H9 (cell line): ENCODE data around the gene IGSF11. TPM values are rescaled to one million over a fixed set of nuclear protein-coding genes. Genes with fewer than 3 reads are reported as not detected.
"Not testable (repeated sequence)": the region's sequence is repeated elsewhere in the genome, so short reads cannot be mapped to it uniquely, and the experiment has no call there.

Experiments used
- DNase-seq: peaks from one replicate; pipeline ENCODE4 v3.0.0-alpha.2; 2017
- H2AFZ ChIP-seq: one replicate; pipeline ENCODE4 v1.6.1; 2013; ENCODE audit warnings: mild to moderate bottlenecking, low read length, control low read depth, moderate library complexity
- H2AK5ac ChIP-seq: 2 replicates; pipeline ENCODE4 v1.6.1; 2013; ENCODE audit warnings: low read length, control low read depth, mixed read lengths; ENCODE audit not compliant: insufficient read length
- H2BK120ac ChIP-seq: one replicate; pipeline ENCODE4 v1.6.1; 2013; ENCODE audit warnings: low read depth, mild to moderate bottlenecking, low read length, control low read depth, inconsistent platforms; ENCODE audit not compliant: poor library complexity, severe bottlenecking
- H2BK12ac ChIP-seq: 2 replicates; pipeline ENCODE4 v1.6.1; 2013; ENCODE audit warnings: low read length, control low read depth, mixed read lengths, low read depth; ENCODE audit not compliant: insufficient read length
- H2BK15ac ChIP-seq: 2 replicates; pipeline ENCODE4 v1.6.1; 2013; ENCODE audit warnings: low read depth, low read length, control low read depth
- H2BK20ac ChIP-seq: one replicate; pipeline ENCODE4 v1.6.1; 2013; ENCODE audit warnings: low read depth, mild to moderate bottlenecking, low read length, control low read depth, inconsistent platforms; ENCODE audit not compliant: poor library complexity, severe bottlenecking
- H2BK5ac ChIP-seq: 2 replicates; pipeline ENCODE4 v1.6.1; 2013; ENCODE audit warnings: low read length, control low read depth, mixed read lengths; ENCODE audit not compliant: insufficient read length
- H3K14ac ChIP-seq: 2 replicates; pipeline ENCODE4 v1.6.1; 2013; ENCODE audit warnings: low read length, control low read depth; ENCODE audit not compliant: insufficient read depth
- H3K18ac ChIP-seq: 2 replicates; pipeline ENCODE4 v1.6.1; 2013; ENCODE audit warnings: low read depth, mild to moderate bottlenecking, mixed read lengths, low read length, control low read depth; ENCODE audit not compliant: insufficient read length
- H3K23ac ChIP-seq: 2 replicates; pipeline ENCODE4 v1.6.1; 2013; ENCODE audit warnings: low read length, control low read depth, mixed read lengths, low read depth; ENCODE audit not compliant: insufficient read length
- H3K23me2 ChIP-seq: 2 replicates; pipeline ENCODE4 v1.6.1; 2013; ENCODE audit warnings: low read depth, mild to moderate bottlenecking, mixed read lengths, low read length, control low read depth; ENCODE audit not compliant: insufficient read length, poor library complexity, severe bottlenecking
- H3K27ac ChIP-seq: 2 replicates; pipeline ENCODE4 v1.5.1; 2013; ENCODE audit warnings: low read length, control low read depth, mixed read lengths, low read depth; ENCODE audit not compliant: insufficient read length
- H3K27me3 ChIP-seq: 2 replicates; pipeline ENCODE4 v1.6.1; 2013; ENCODE audit warnings: low read length, control low read depth, inconsistent platforms; ENCODE audit not compliant: insufficient read depth
- H3K4ac ChIP-seq: 2 replicates; pipeline ENCODE4 v1.6.1; 2013; ENCODE audit warnings: low read depth, mild to moderate bottlenecking, control low read depth, inconsistent platforms, low read length, moderate library complexity
- H3K4me1 ChIP-seq: 2 replicates; pipeline ENCODE4 v1.6.1; 2013; ENCODE audit warnings: low read length, control low read depth, inconsistent platforms; ENCODE audit not compliant: insufficient read depth
- H3K4me2 ChIP-seq: 2 replicates; pipeline ENCODE4 v1.6.1; 2013; ENCODE audit warnings: low read length, control low read depth, mixed read lengths; ENCODE audit not compliant: insufficient read length, insufficient read depth
- H3K56ac ChIP-seq: 2 replicates; pipeline ENCODE4 v1.6.1; 2013; ENCODE audit warnings: low read depth, mild to moderate bottlenecking, mixed read lengths, low read length, control low read depth; ENCODE audit not compliant: insufficient read length
- H3K79me1 ChIP-seq: 2 replicates; pipeline ENCODE4 v1.6.1; 2013; ENCODE audit warnings: low read depth, mild to moderate bottlenecking, moderate library complexity, low read length, control low read depth, inconsistent platforms; ENCODE audit not compliant: insufficient read depth, poor library complexity, severe bottlenecking
- H3K79me2 ChIP-seq: 2 replicates; pipeline ENCODE4 v1.6.1; 2013; ENCODE audit warnings: low read length, control low read depth, inconsistent platforms; ENCODE audit not compliant: insufficient read depth
- H3K9ac ChIP-seq: 2 replicates; pipeline ENCODE4 v1.6.1; 2013; ENCODE audit warnings: low read length, control low read depth, mixed read lengths; ENCODE audit not compliant: insufficient read length; ENCODE audit errors: extremely low read depth
- H3K9me3 ChIP-seq: one replicate; pipeline ENCODE4 v1.6.1; 2013; ENCODE audit warnings: low read depth, low read length, inconsistent platforms; ENCODE audit not compliant: control insufficient read depth
- H3T11ph ChIP-seq: one replicate; pipeline ENCODE4 v1.6.1; 2013; ENCODE audit warnings: mild to moderate bottlenecking, low read length, control low read depth, inconsistent platforms
- H4K20me1 ChIP-seq: one replicate; pipeline ENCODE4 v1.6.1; 2013; ENCODE audit not compliant: control insufficient read depth, insufficient read length, insufficient read depth
- H4K5ac ChIP-seq: 2 replicates; pipeline ENCODE4 v1.6.1; 2013; ENCODE audit warnings: low read depth, mild to moderate bottlenecking, mixed read lengths, low read length, control low read depth; ENCODE audit not compliant: insufficient read length
- H4K8ac ChIP-seq: replicated peaks from 2 replicates; pipeline ENCODE4 v1.6.1; 2013; ENCODE audit warnings: low read length, control low read depth, mixed read lengths, low read depth; ENCODE audit not compliant: insufficient read length
- H4K91ac ChIP-seq: 2 replicates; pipeline ENCODE4 v1.6.1; 2013; ENCODE audit warnings: low read depth, mild to moderate bottlenecking, moderate library complexity, mixed read lengths, low read length, control low read depth; ENCODE audit not compliant: insufficient read length
- H3K27ac Mint-ChIP-seq, 3 experiments: 2 replicates in 2 of 3; 3 replicates in 1 of 3; pipeline ENCODE4 v1.8.0; 2020 to 2021; ENCODE audit warnings: mixed read lengths in 3 of 3, mild to moderate bottlenecking in 1 of 3, moderate library complexity in 1 of 3
- H3K27me3 Mint-ChIP-seq: 2 replicates; pipeline ENCODE4 v1.8.0; 2021; ENCODE audit warnings: low read depth, mild to moderate bottlenecking, moderate library complexity, mixed read lengths
- H3K36me3 Mint-ChIP-seq, 3 experiments: 2 replicates in 2 of 3; 3 replicates in 1 of 3; pipeline ENCODE4 v1.8.0; 2020 to 2021; ENCODE audit warnings: low read depth in 3 of 3, mixed read lengths in 3 of 3; ENCODE audit not compliant: insufficient read depth in 1 of 3
- H3K4me1 Mint-ChIP-seq, 2 experiments: 2 replicates each; pipeline ENCODE4 v1.8.0; 2020; ENCODE audit warnings: mixed read lengths in 2 of 2
- H3K4me3 Mint-ChIP-seq, 2 experiments: 2 replicates in 1 of 2; 3 replicates in 1 of 2; pipeline ENCODE4 v1.8.0; 2020 to 2021; ENCODE audit warnings: mild to moderate bottlenecking in 2 of 2, mixed read lengths in 2 of 2, moderate library complexity in 1 of 2
- H3K9me3 Mint-ChIP-seq, 2 experiments: 2 replicates in 1 of 2; 3 replicates in 1 of 2; pipeline ENCODE4 v1.8.0; 2020; ENCODE audit warnings: mild to moderate bottlenecking in 2 of 2, mixed read lengths in 2 of 2, moderate library complexity in 1 of 2
- CTCF ChIP-seq: fragments of 200-600 bp; sonication (generic); conservative IDR thresholded peaks from 3 replicates; pipeline ENCODE4 v1.8.0; 2021; ENCODE audit warnings: antibody characterized with exemption, mild to moderate bottlenecking
- WGBS: extraction: QIAGEN DNeasy Blood & Tissue Kit; methylation state at CpG from one replicate; pipeline ENCODE4 v1.1.7; 2013; ENCODE audit warnings: missing lambda C conversion rate, low lambda C conversion rate, mixed read lengths; ENCODE audit not compliant: insufficient read length; ENCODE audit errors: extremely low coverage; 5-methylcytosine and 5-hydroxymethylcytosine counted together
- total RNA-seq: library from RNA; stranded (reverse); gene quantifications from 2 replicates; pipeline ENCODE4 v1.2.1, GENCODE V29; 2021

The IGSF11 gene
- total RNA-seq, 1 experiment from 2014 or later, result 1.6 TPM

- Histone ChIP-seq H3K27ac (no peak overlapping the region), H4K91ac (no peak overlapping the region), H3K79me2 (no peaks in the 10 kb centered on the region), H2BK12ac (no peak overlapping the region), H2BK120ac (no peak overlapping the region), H4K5ac (no peak overlapping the region), H3K18ac (no peak overlapping the region), H3K23ac (no peak overlapping the region), H4K20me1 (no peaks in the 10 kb centered on the region), H3K56ac (no peak overlapping the region), H2AFZ (no peak overlapping the region), H4K8ac (no peak overlapping the region), H3K23me2 (no peaks in the 10 kb centered on the region), H2BK5ac (no peak overlapping the region), H3K4me2 (no peak overlapping the region), H2BK20ac (no peak overlapping the region), H3T11ph (no peak overlapping the region), H2BK15ac (no peak overlapping the region), H3K79me1 (no peaks in the 10 kb centered on the region), H3K14ac (no peak overlapping the region), H3K27me3 (no peaks in the 10 kb centered on the region), H3K4ac (no peak overlapping the region), H3K9ac (no peak overlapping the region), H3K4me1 (no peaks in the 10 kb centered on the region), H3K9me3 (no peaks in the 10 kb centered on the region), H2AK5ac (no peak overlapping the region)
- Mint-ChIP-seq H3K4me1 (peaks cover 7 to 9% of the 10 kb centered on the region in 2 experiments), H3K27me3 (no peaks in the 10 kb centered on the region), H3K9me3 (no peaks in the 10 kb centered on the region), H3K27ac (no peak overlapping the region), H3K4me3 (no peak overlapping the region), H3K36me3 (no peaks in the 10 kb centered on the region)
- no peak for DNase-seq
- no peak for TF ChIP-seq CTCF
These were observed 57.5 kb downstream of the IGSF11 start for GRCh38 chr3:118977118-118977517.

GRCh38 chr3:118975476-118975875 lies 59.2 kb downstream of the IGSF11 start:
- not testable (repeated sequence) for H3K9ac ChIP-seq, H3T11ph ChIP-seq, H3K27ac ChIP-seq, H3K4me1 ChIP-seq, H2AK5ac ChIP-seq, H2BK20ac ChIP-seq, H3K4me3 Mint-ChIP-seq, H4K8ac ChIP-seq, H3K9me3 Mint-ChIP-seq, H3K4me2 ChIP-seq, H2BK15ac ChIP-seq, H4K5ac ChIP-seq, H2AFZ ChIP-seq, H3K4me1 Mint-ChIP-seq, H3K23me2 ChIP-seq, H4K20me1 ChIP-seq, H3K9me3 ChIP-seq, H3K79me1 ChIP-seq, H3K27me3 Mint-ChIP-seq, H3K79me2 ChIP-seq, H2BK120ac ChIP-seq, H3K27ac Mint-ChIP-seq, H4K91ac ChIP-seq, H2BK5ac ChIP-seq, H3K18ac ChIP-seq, H3K4ac ChIP-seq, H3K27me3 ChIP-seq, H3K23ac ChIP-seq, H3K56ac ChIP-seq, H3K36me3 Mint-ChIP-seq, H3K14ac ChIP-seq, DNase-seq, H2BK12ac ChIP-seq
- no CpG with 5 or more reads among the region's 1 CpG for WGBS
